SW480 (cell line): ENCODE data around the gene KATNIP.
A peak's percentile ranks its signal among the peaks of the same experiment; 100 is the strongest.
"Not testable (repeated sequence)": the region's sequence is repeated elsewhere in the genome, so short reads cannot be mapped to it uniquely, and the experiment has no call there.

Experiments
- DNase-seq: peaks from one replicate; pipeline ENCODE4 v3.0.0-alpha.2; 2016; ENCODE audit warnings: low spot score

The KATNIP gene

DNA sequence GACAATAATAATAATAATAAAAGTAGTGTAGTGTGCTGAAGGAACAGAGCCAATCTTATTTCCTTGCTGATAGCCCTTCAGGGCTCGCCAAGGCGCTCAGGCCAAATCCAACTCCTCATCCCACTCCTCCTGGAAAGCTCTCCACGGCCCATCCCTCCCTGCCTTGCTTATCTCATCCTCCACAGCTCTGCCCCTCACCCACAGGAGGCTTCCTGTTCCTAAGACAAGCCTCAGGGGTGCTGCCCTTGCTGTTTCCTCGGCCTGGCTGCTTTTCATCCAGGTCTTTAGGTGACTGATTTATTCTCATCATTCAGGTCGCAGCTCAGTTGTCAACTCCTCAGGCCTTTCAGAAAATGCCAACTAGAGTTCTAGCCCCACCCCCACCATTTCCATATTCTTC is 11.4 kb upstream of the KATNIP start:
- no peak for DNase-seq

DNA sequence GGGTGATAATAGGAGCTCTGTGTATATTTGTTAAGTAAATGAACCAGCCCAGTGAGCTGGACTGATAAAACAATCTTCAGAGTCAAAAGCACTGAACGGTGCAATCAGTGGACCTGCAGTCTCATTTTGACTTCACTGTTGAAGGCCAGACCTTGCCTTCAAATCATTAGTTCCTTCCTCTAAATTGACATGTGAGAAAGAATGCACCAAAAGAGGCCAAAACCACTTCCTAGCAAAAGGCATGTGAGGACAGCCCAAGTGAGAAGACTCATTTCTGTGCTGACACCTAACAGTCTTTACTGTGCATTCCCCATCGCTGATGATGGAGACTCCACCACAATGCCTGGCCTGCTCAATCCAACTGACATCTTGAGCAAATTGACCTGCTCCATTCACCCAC is 10.8 kb upstream of the KATNIP start:
- no peak for DNase-seq

DNA sequence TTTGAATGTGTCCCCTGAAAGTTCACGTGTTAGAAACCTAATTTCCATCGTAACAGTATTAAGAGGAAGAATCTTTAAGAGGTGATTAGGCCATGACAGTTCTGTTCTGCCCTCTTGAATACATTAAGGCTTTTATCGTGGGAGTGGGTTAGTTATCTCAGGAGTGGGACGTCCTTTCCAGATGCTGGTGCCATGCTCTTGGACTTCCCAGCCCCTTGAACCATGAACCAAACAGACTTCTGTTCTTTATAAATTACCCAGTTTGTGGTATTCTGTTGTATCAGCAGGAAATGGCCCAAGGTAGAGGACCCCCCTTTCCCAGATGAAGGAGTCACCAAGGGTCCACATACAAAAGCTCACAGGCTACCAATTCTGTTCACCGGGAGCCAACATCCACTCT is 10.3 kb upstream of the KATNIP start:
- DNase-seq, result no peak

DNA sequence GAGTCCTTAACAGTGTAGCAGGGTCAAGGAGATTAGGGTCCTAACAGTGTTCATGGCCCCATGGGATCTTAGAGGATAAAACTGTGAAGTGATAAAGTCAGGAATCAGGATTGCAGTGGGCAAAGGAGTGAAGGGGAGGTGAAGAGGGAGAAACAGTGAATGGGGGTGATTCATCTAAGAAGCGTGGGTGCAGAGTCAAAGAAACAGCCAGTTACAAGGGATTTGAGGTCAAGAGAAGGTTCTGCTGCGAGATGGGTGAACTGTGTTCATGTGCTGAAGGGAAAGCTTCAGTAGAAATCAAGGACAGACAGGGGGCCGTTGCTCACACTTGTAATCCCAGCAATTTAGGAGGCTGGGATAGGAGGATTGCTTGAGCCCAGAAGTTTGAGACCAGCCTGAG is 6.1 kb upstream of the KATNIP start:
- no peak for DNase-seq

DNA sequence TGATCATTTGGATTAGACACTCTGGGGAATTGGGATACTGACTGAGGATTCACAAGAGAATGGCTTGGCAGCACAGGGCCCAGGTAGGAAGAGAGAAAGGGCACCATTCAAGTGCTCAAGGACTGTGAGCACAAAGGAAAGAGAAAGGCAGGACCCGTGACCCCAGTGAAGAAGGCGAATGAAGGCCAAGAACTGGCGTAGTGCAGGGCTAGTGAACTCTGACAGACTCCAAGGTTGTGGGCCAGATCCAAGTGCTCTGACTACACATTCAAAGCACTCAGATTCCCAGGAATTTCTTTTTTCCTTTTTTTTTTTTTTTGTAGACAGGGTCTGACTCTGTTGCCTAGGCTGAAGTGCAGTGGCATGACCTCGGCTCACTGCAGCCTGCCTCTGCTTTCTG is 5.3 kb upstream of the KATNIP start:
- no peak for DNase-seq

DNA sequence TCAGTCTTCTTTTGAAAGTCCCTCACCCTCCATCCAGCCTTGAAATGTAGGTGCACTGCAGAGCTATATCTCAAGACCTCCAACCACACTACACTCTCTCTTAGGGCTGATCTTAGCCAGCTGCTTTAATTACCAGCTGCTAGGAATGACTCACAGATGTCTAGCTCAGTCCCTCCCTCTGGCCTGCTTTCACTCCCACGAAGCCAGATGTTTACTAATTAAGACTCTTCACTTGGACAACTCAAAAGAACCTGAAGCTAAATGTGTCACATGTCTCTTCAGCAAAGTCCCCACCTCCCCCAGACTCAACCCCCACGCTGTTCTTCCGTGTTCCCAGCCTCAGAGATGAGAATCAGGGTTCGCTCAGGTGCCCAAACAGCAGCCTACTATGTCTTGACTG is 2.8 kb upstream of the KATNIP start:
- peak; percentile 7 for DNase-seq

DNA sequence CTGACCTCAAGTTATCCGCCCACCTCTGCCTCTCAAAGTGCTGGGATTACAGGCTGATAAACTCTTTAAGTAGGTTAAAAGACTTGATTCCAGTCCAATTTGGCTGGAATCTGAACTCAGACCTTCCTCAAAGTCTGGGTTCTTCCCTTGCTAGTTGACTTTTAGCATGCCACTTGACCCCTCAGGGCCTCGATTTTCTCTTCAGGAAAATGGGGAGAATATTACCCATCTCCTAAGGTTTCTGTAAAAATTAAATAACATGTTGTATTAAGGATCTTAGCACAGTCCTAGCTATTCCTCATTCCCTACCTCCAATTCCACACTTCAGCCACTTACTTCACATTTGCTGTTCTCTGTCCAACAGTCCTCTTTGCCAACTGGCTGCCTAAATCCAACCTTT is 2.1 kb upstream of the KATNIP start:
- DNase-seq, result no peak

DNA sequence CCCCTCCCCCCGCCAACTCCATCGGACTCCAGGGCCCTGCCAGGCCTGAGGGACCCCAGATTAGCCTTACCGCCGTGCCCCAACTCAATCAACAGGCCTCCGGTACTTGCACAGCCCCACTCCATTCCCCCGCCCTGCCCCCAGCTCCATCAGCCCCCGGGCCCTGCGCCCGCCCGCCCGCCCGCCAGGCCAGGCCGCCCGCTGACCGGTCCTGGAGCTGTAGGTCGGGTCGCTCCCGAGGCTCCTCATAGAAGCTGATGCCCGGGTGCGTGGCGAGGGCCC is 539 bp upstream of the KATNIP start:
- DNase-seq, result no peak

DNA sequence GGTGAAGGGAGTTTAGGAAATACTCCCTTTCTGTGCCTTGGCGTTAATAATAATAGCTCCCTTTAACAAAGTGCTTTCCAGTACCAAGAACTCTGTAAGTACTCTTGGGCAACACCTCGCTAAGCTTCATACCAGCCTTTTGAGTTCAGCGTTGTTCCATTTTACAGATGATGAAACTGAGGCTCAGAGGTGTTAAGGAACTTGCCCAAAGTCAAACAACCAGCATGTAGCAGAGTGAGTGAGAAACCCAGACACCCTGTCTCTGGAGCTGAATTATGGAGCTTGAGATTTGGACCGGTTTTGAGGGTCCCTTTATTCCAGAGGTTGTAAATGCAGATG is 607 bp downstream of the KATNIP start:
- DNase-seq, result no peak

DNA sequence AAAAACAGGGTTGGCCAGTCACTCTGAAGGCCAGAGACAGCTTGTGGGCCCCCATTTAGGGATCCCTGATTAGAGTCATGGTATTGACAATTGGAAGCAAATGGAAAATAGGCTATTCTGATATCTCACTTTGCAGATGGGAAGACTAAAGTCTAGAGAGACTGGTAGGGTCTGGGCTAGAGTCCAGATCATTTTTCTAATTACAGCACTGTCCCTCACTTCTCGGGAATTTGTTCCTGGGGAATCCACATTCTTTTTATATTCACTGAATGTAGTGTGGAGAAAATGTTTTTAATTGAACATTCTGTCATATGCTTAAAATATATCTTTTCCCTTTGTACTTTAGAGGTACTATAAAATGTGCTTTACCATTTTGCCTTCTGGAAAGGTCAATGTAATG is 1.1 kb downstream of the KATNIP start:
- no peak for DNase-seq

DNA sequence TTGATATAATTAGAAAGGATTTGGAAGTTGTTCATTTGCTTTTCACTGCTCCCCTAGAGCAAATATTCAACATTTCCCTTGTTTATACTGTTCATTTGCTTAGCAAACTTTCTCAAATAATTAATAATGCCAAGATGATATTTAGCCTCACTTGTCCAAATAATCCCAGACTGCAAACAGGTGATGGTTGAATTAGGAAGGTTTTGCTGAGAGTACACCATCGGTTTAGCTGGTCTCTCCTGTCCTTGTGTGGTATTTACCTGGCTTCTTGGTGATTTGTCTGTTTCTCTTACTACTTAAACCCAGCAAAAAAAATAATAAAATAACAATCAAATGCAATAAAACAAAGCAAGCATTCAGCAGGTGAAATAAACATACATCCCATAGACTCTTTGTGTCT is 6.5 kb downstream of the KATNIP start:
- DNase-seq, result no peak

DNA sequence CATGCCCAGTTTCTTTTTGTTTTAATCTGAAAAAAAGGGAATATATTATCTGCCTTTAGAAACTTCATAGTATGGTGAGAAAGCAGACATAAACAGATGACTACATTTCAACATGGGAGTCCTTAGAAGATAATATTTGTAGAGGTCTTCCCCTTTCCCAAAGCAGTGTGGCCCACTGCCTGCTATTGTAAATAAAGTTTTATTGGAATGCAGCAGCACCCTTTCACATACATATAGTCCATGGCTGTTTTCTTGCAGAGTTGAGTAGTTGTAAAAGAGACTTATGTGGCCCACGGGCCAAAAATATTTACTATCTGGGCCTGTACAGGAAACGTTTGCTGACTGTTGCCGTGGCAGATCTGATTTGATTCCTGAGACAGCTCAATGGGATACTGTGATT is 8.5 kb downstream of the KATNIP start:
- no peak for DNase-seq

DNA sequence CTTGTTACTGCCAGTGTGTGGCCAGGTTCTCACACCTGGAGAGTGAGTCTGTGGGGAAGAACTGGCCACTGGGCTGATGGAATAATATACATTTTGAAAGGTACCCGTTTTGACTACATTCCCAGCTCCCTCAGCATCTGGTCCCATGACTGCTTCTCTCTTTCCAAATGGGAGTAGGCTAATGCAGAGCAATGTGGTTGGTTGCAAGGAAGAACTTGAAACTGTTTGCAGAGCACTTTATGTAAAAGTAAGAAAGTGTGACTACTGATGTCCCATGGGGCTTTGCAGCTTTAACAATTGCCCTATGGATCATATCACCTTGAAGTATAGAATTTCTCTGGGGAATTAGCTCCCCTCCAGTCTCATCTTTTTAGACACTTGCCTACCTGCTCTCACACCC is 9.0 kb downstream of the KATNIP start:
- no peak for DNase-seq

DNA sequence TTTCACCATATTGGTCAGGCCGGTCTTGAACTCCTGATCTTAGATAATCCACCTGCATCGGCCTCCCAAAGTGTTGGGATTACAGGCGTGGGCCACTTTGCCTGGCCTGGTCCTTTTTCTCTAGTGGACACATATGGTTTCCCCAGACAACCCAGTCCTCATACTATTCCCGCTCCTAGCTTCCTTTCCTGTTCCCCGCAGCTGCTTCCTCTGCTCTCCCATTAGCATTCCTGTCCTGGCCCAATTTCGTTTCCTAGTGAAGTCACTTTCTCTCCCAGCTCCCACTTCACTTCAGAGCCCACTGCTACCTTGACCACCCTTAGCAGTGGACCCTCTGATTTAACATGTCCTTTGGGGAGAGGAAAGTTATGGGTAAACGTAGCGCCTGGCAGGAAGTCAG is 11.3 kb downstream of the KATNIP start:
- no peak for DNase-seq

DNA sequence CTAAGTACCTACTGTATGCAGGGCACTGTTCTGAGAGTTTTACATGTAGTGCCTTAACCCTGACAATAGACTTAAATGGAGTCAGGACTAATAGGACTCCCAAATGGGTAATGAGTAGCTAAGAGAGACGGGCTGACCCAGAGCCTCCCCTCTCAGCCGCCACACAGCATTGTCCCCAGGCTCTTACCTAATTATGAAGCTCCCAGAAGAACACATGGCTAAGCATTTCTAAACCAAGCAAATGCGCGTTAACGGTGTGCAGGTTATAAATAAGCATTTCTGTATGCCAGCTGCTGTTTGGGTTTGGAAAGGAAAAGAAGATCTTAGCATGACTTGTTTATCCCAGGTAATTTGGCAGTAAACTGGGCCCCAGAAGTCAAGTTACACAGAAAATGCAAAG is 14.3 kb downstream of the KATNIP start:
- no peak for DNase-seq

DNA sequence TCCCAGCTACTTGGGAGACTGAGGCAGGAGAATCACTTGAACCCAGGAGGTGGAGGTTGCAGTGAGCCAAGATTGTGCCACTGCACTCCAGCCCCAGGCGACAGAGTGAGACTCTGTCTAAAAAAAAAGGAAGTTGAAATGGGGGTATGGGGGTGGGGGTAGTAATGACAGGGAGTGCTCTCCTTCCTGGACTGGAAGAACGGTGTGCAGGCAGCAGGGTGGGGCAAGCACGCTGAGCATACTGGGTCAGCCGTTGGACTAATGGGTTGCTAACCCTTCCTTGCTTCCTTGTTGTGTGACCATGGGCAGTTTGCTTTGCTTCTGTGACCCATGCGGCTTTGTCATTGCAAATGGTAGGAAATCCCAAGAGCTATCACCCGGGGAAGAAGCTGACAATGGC is 16.5 kb downstream of the KATNIP start:
- no peak for DNase-seq

DNA sequence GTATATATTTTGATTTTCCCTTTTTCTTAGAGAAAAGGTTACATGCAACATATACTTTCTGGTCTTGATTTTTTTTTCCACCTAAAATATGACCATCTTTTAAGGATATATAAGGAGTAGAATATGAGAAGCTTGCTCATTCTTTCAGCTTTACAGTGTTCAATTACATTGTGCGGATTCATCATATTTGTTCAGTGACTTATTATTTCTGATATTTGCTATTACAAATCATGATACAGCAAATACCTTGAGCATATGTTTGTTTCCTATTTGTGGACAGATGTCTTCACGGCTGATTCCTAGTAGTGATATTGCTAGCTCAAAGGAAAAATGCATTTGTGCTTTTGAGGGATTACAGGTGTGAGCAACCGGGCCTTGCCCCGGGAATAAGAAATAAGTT is 18.1 kb downstream of the KATNIP start:
- DNase-seq, result no peak

DNA sequence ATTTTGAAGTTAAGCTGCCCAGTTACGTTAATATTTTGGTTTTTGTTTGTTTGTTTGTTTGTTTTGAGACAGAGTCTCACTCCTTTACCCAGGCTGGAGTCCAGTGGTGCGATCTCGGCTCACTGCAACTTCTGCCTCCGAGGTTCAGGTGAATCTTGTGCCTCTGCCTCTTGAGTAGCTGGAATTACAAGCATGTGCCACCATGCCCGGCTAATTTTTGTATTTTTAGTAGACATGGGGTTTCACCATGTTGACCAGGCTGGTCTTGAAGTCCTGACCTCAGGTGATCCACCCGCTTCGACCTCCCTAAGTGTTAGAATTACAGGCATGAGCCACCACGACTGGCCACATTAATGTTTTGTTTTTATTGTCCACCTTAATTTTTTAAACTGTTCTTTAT is 21.0 kb downstream of the KATNIP start:
- not testable (repeated sequence) for DNase-seq

DNA sequence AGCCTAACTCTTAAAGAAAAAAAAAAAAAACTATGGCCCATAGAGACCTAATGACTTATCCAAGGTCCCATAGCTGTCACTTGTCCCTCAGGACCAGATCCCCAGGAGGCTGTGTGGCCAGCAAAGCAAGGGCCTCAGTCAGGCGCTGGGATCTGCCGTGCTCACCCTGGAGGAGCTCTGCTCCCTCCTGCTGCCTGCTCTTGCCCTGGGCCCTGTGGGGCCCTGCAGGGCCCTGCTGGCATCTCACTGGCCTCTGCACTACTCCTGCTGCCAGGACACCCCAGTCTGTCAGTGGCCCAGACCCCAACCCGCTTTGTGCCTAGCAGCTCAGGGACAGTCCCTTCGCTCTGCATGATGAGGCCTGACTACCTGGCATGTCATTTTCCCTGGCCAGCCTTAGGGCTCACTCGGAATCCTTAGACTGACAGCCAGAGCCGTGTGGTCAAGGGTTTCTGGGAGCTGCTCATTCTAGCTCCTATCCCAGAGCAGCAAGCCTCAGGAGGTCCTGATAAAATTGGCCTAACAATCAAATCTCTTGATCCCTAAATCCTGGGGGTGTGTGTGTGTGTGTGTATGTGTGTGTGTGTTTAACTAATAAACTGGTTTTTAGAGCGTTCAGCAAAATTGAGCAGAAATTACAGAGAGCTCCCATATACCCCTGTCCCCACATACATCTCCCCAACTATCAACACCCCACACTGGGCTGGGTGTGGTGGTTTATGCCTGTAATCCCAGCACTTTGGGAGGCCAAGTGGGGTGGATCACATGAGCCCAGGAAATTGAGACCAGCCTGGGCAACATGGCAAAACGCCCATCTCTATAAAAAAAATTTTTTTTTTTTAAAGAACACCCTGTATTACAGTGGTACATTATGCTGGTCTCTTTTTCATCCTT is 21.7 kb downstream of the KATNIP start:
- DNase-seq, result no peak

DNA sequence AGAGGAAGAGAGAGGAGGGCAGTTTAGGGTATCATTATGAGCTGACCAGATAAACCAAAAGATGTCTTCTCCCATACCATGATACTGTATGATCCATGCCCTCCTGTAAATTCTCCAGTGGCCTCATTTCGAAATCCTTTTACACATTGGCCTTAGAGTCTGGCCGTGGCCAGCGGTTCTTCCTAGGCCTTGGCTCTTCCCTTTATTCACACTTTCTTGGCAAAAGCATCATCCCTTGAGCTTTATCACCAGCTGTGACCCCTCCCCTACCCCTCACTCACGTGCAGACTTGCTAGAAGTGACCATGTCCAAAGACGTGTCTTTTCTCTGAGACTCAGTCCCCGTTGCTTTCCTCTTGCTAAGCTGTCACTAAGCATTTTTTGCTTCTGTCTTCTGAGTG is 22.8 kb downstream of the KATNIP start:
- no peak for DNase-seq

DNA sequence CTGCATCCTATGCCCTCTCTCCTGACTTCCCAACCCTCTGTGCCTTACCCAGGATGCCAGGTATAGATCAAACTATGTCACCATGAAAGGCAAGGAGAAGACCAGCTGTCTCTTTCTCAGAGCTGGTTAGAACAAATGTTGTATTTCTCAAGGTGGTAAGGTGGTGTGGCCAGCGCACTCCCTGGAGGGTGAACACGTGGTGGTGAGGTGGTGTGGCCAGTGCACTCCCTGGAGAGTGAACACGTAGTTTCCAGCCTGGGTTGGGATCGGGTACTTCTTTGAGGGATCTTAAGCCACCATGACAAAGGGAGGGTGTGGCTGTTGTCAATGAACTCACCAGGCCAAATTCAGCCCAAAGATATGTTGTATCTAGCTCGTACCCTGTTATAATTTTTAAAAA is 26.8 kb downstream of the KATNIP start:
- DNase-seq, result no peak

DNA sequence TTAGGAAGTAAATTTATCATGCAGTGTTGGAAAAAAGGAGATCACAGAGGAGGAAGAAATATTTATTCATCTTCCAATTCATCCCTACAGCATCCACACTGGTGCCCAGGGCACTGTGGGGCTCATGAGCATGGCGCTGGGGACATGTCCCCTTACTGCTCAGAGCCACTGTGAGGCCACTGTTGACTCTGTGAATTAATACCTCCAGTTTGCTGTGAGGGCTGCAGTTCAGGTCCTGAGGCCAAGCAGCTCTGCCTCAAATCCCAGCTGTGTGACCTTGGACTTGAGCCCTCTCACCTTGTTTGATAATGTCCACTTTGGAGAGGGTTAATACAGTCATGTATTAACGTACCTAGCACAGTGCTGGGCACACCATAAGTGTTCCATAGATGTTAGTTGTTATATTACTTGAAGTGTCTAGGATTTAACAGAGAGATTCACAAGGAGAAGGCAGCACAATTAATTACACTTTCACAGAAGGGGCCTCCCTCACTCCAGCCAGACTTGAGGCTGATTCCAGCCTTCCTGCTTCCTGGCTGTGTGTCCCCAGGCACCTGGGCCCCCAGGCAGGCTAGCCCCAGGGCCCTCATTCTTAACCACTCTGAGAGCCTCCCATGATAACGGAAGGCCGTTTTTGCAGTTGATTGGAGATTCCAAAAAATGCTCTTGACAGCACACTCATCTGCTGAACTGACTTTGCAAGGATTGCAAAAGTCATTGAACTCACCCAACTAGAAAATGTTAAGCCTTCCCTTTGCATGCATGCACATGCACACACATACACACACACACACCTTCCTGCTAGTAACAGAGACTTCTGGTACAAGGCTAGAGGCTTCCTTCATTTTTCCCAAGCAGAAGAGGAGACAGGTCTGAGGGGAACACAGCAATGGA is 29.4 kb downstream of the KATNIP start:
- no peak for DNase-seq

DNA sequence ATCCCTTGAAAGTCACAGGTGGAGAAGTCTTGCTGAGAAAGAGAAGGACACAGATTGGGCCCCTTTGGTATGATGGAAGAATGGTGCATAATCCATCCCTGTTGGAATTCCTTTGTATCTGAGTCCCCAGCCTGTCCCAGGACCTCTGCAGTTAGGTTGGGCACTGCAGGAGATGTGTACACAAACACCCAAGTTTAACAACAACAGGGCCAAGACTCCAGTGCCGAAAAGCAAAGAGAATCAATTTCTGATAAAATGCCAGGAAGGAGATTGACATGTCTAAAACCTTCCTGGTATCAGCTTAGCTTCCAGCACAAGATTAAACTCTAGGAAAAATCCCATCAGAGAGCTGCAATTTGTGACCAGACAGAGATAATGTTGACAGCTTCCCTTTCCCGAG is 32.9 kb downstream of the KATNIP start:
- DNase-seq, result no peak

DNA sequence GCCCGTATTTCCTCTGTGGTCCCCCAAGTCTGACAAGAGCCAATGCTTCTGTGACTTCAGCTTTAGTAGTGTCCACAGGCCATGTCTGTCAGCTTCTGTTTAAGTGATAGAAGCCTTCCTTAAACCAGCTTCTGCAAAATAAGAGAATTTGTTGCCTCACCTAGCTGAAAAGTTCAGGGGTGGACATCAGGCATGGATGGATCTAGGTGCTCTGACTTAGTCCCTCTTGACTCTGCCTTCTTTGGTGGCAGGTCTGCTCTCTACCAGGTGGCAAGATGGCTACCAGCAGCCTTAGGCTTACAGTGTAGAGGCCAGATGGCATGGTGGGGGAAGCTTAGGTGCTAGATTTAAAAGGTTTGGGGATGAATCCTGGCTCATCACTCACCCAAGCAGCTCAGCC is 33.7 kb downstream of the KATNIP start:
- no peak for DNase-seq
